ENCODE data around the gene LGR6. TPM values are rescaled to one million over a fixed set of nuclear protein-coding genes. Genes with fewer than 3 reads are reported as not detected.

LGR6 gene
- total and polyA plus RNA-seq, 2 of the 8 experiments (the other 6 are each of a cell fraction or from before 2014, with no cell fraction given): 0.50 to 1.0 TPM

- no peak for DNase-seq (ENCODE audit: low read depth in 1 of 2, low spot score in 2 of 2)
- no peak overlapping the region for H3K9ac ChIP-seq (replicated peaks in 1 of 4; ENCODE audit: extremely low read depth in 1 of 4, low read depth in 3 of 4, low read length in 3 of 4)
- ChIA-PET POLR2A (ENCODE audit: partially characterized antibody) (interaction anchor here (1.9 kb wide), 1 partner anchor 14 kb away, joined by 5 read pairs; no protein-coding TSS in a partner anchor), CTCF (ENCODE audit: partially characterized antibody) (interaction anchor here (0.6 to 2.6 kb wide), 22 partner anchors 10 to 331 kb away, joined by 3 to 21 read pairs (median 5); partner anchors contain the start of genes PPP1R12B and UBE2T)
- H3K23me2 ChIP-seq (ENCODE audit: low read depth, low read length): no peaks in the 10 kb centered on the region
- H4K91ac ChIP-seq (replicated peaks; ENCODE audit: insufficient read length, low read length): no peak overlapping the region
- H3K23ac ChIP-seq (ENCODE audit: insufficient read length): no peak overlapping the region
- no peaks in the 10 kb centered on the region for H4K20me1 ChIP-seq (replicated peaks in 1 of 2; ENCODE audit: control insufficient read depth in 1 of 2, insufficient read depth in 2 of 2, low read length in 2 of 2)
- H3K9me3 ChIP-seq (ENCODE audit: insufficient read depth in 2 of 2, low read depth in 1 of 2, low read length in 1 of 2): no peaks in the 10 kb centered on the region
- H2BK15ac ChIP-seq (ENCODE audit: low read length): no peak overlapping the region
- no peak overlapping the region for H2AK5ac ChIP-seq (ENCODE audit: low read depth, low read length)
- no peak overlapping the region for H3K4me2 ChIP-seq (ENCODE audit: insufficient read depth in 1 of 2, low read depth in 2 of 2, low read length in 2 of 2)
- no peaks in the 10 kb centered on the region for H3K27me3 ChIP-seq (replicated peaks in 1 of 4; ENCODE audit: control insufficient read depth in 3 of 4, extremely low read depth in 1 of 4, insufficient read depth in 3 of 4, low read length in 3 of 4)
- no peak overlapping the region for H2BK120ac ChIP-seq (replicated peaks; ENCODE audit: low read depth, low read length)
- TF ChIP-seq TAF7 (optimal IDR thresholded peaks at IDR 0.05; ENCODE audit: borderline replicate concordance, low read depth, low read length) (no peak), KDM5A (IDR thresholded peaks at IDR 0.05; ENCODE audit: low read length) (no peak), RAD21 (IDR thresholded peaks at IDR 0.05 in 1 of 2, conservative IDR thresholded peaks at IDR 0.05 in 1 of 2; ENCODE audit: low read depth in 2 of 2, low read length in 2 of 2) (peak; percentile 43 to 62), CTCF (IDR thresholded peaks at IDR 0.05; ENCODE audit: control extremely low read depth in 1 of 3, insufficient read depth in 1 of 3, low read depth in 1 of 3, low read length in 3 of 3) (peak in 2 of 3 experiments; percentile 35 to 63; a peak in 3 of 4 replicates), POLR2AphosphoS5 (IDR thresholded peaks at IDR 0.05; ENCODE audit: low read depth, low read length) (0 out of 2 replicates have a peak, but pooled peaks have one; percentile 26)
- no peaks in the 10 kb centered on the region for H3K79me2 ChIP-seq (ENCODE audit: control insufficient read depth in 1 of 2, insufficient read depth in 2 of 2, low read length in 2 of 2)
- H3K4me3 ChIP-seq (ENCODE audit: extremely low read depth in 1 of 4, insufficient read depth in 2 of 4, low read depth in 3 of 4, low read length in 4 of 4): no peak overlapping the region
- peak; percentile 57 for FAIRE-seq
- H3K36me3 ChIP-seq (ENCODE audit: control insufficient read depth in 2 of 4, insufficient read depth in 4 of 4, low read length in 3 of 4): peaks cover 16 to 47% (median 34%) of the 10 kb centered on the region in 4 experiments
- no peak overlapping the region for H3K18ac ChIP-seq (ENCODE audit: extremely low read depth, low read length)
- no peak overlapping the region for H2AFZ ChIP-seq (ENCODE audit: low read length)
- no peaks in the 10 kb centered on the region for H3K79me1 ChIP-seq (ENCODE audit: low read depth, low read length)
- H3K14ac ChIP-seq (ENCODE audit: insufficient read length): no peak overlapping the region
- H4K8ac ChIP-seq (ENCODE audit: extremely low read depth, insufficient read depth, low read length): no peak overlapping the region
- no peak overlapping the region for H2BK5ac ChIP-seq (ENCODE audit: low read depth, low read length)
- H3K4ac ChIP-seq (replicated peaks; ENCODE audit: insufficient read length, low read depth, low read length): no peak overlapping the region
- H3K4me1 ChIP-seq (replicated peaks in 1 of 4; ENCODE audit: control insufficient read depth in 3 of 4, insufficient read depth in 4 of 4, low read length in 3 of 4): no peaks in the 10 kb centered on the region; a peak in 1 of 7 replicates
- no peak overlapping the region for H3K56ac ChIP-seq (replicated peaks; ENCODE audit: insufficient read length, low read depth, low read length)
- H3K27ac ChIP-seq (ENCODE audit: low read depth, low read length): no peak overlapping the region
- no peak overlapping the region for H4K5ac ChIP-seq (ENCODE audit: insufficient read length, low read depth, low read length)
- H2BK20ac ChIP-seq (ENCODE audit: low read length): no peak overlapping the region
- no peak overlapping the region for H2BK12ac ChIP-seq (ENCODE audit: low read depth, low read length)
These were observed 136.3 kb downstream of the LGR6 start for GRCh38 chr1:202329891-202330290.
